SK-N-SH (cell line): ENCODE results near the gene FGD3.

Source experiments
- MXI1 ChIP-seq: IDR thresholded peaks from 2 replicates; pipeline ENCODE4 v1.6.1; 2012; ENCODE audit warnings: mild to moderate bottlenecking, low read depth, low read length, improper control_type of control experiment
- SIN3A ChIP-seq: IDR thresholded peaks from 2 replicates; pipeline ENCODE4 v1.6.1; 2012; ENCODE audit warnings: low read depth, mild to moderate bottlenecking, low read length, moderate library complexity, borderline replicate concordance
- TF ChIP-seq, protein P1 (sequence below): fragments of 200-600 bp; sonication (generic); IDR thresholded peaks from 2 replicates; pipeline ENCODE4 v1.6.1; 2017; ENCODE audit warnings: antibody characterized with exemption, mild to moderate bottlenecking, moderate library complexity

DNA sequence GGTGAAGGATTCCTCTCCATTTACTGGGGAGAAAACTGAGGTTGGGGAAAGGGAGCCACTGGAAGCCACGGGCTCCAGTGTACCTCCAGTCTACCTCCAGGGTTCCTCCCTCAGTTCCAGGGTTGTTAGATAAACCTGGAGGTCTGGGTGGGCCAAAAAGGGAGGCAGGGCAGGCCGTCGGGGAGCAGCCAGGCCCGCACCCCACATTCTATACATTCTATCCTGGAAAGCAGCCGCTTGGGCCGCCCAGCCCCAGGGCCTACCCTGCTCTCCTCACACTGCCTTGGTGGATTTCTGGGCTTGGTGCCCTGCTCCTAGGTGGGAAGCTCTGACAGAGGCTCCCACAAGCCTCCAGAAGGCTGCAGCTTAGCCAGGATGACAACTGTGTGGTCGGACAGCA, 93.1 kb downstream of the FGD3 start:
- no peak for TF ChIP-seq SIN3A
- TF ChIP-seq, protein P1, sequence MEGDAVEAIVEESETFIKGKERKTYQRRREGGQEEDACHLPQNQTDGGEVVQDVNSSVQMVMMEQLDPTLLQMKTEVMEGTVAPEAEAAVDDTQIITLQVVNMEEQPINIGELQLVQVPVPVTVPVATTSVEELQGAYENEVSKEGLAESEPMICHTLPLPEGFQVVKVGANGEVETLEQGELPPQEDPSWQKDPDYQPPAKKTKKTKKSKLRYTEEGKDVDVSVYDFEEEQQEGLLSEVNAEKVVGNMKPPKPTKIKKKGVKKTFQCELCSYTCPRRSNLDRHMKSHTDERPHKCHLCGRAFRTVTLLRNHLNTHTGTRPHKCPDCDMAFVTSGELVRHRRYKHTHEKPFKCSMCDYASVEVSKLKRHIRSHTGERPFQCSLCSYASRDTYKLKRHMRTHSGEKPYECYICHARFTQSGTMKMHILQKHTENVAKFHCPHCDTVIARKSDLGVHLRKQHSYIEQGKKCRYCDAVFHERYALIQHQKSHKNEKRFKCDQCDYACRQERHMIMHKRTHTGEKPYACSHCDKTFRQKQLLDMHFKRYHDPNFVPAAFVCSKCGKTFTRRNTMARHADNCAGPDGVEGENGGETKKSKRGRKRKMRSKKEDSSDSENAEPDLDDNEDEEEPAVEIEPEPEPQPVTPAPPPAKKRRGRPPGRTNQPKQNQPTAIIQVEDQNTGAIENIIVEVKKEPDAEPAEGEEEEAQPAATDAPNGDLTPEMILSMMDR, result no peak
- TF ChIP-seq MXI1, result no peak
